Central memory CD8-positive, alpha-beta T cell (primary cell): ENCODE measurements around the gene ANKRD27.
A peak's percentile ranks its signal among the peaks of the same experiment; 100 is the strongest.

Source experiments
- ATAC-seq: fragments of 150-1000 bp; cut with Tn5 transposase; replicated peaks from 2 replicates; pipeline ENCODE4 v1.10.0; 2022; ENCODE audit warnings: mild to moderate bottlenecking, moderate FRiP score, moderate number of reproducible peaks; ENCODE audit not compliant: poor library complexity, severe bottlenecking; ENCODE audit errors: extremely low read depth
- DNase-seq, 2 donors: peaks; one replicate each; pipeline ENCODE4 v3.0.0; 2021; ENCODE audit warnings: low spot score in 2 of 2
- H3K27ac Mint-ChIP-seq: one replicate; pipeline ENCODE4 v1.8.0; 2022; ENCODE audit warnings: low read depth, mild to moderate bottlenecking, moderate library complexity, mixed read lengths
- H3K27me3 Mint-ChIP-seq: one replicate; pipeline ENCODE4 v1.8.0; 2022; ENCODE audit warnings: mixed read lengths
- H3K36me3 Mint-ChIP-seq: one replicate; pipeline ENCODE4 v1.8.0; 2022; ENCODE audit warnings: mild to moderate bottlenecking, moderate library complexity, mixed read lengths; ENCODE audit not compliant: insufficient read depth
- H3K4me1 Mint-ChIP-seq: one replicate; pipeline ENCODE4 v1.8.0; 2022; ENCODE audit warnings: mixed read lengths
- H3K4me3 Mint-ChIP-seq: one replicate; pipeline ENCODE4 v1.8.0; 2022; ENCODE audit warnings: mild to moderate bottlenecking, moderate library complexity, mixed read lengths
- H3K9me3 Mint-ChIP-seq: one replicate; pipeline ENCODE4 v1.8.0; 2022; ENCODE audit warnings: mixed read lengths

Gene ANKRD27

GRCh38 chr19:32638625-32639024, 36.4 kb downstream of the ANKRD27 start:
- H3K36me3 Mint-ChIP-seq, result peaks cover 36% of the 10 kb centered on the region
- DNase-seq (no peak), ATAC-seq (no peak)
- H3K27ac Mint-ChIP-seq, result no peak overlapping the region
- H3K4me1 Mint-ChIP-seq, result peaks cover 11% of the 10 kb centered on the region
- no peaks in the 10 kb centered on the region for H3K27me3 Mint-ChIP-seq
- H3K9me3 Mint-ChIP-seq, result no peaks in the 10 kb centered on the region
- no peak overlapping the region for H3K4me3 Mint-ChIP-seq

DNA sequence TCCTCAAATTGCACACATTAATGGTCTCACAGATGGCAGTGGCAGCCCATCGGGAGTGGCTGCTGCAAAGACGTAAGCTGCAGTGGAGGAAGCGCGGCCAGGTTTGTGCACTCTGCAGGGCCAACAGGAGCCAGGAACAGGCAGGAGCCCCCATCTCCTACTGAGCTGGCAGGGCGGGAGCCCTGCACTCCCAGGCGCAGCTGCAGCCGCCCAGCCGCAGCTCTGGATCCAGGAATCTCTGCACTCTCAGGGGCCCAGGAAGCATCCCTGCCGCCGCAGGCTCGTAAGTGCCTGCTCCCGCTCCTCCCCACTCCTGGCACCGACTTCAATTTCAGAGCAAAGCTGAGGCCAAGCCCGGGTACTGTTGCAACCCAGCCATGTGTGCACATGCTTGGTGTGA, 37.5 kb downstream of the ANKRD27 start:
- Mint-ChIP-seq H3K4me1 (no peaks in the 10 kb centered on the region), H3K4me3 (no peak overlapping the region), H3K9me3 (no peaks in the 10 kb centered on the region), H3K27me3 (no peaks in the 10 kb centered on the region), H3K36me3 (peaks cover 29% of the 10 kb centered on the region), H3K27ac (no peak overlapping the region)
- DNase-seq, result no peak
- ATAC-seq, result no peak

GRCh38 chr19:32631381-32631780, 43.6 kb downstream of the ANKRD27 start:
- Mint-ChIP-seq H3K27ac (no peak overlapping the region), H3K4me1 (no peaks in the 10 kb centered on the region), H3K27me3 (no peaks in the 10 kb centered on the region), H3K9me3 (no peaks in the 10 kb centered on the region), H3K36me3 (peaks cover 15% of the 10 kb centered on the region), H3K4me3 (no peak overlapping the region)
- DNase-seq, result no peak
- ATAC-seq, result no peak

DNA sequence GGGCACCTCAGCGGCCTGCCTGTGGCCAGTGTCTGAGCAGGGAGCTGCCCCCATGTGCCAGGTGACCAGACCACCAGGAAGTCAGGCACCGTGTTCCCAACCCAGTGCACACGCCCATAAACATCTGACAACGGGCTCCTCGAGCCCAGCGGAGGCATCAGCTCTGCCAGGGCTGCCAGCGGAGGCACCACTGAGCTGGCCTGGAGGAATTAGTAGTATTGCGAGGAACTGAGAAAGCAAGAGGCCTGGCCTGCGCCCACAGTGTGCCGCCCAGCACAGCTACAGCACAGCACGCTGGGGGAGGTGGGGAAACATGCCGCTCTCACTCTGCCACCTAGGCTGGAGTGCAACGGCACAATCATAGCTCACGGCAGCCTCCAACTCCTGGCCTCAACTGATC, 44.6 kb downstream of the ANKRD27 start:
- no peak for DNase-seq
- peaks cover 12% of the 10 kb centered on the region for H3K36me3 Mint-ChIP-seq
- no peak overlapping the region for H3K27ac Mint-ChIP-seq
- H3K27me3 Mint-ChIP-seq, result no peaks in the 10 kb centered on the region
- no peaks in the 10 kb centered on the region for H3K9me3 Mint-ChIP-seq
- no peaks in the 10 kb centered on the region for H3K4me1 Mint-ChIP-seq
- no peak for ATAC-seq
- no peak overlapping the region for H3K4me3 Mint-ChIP-seq

DNA sequence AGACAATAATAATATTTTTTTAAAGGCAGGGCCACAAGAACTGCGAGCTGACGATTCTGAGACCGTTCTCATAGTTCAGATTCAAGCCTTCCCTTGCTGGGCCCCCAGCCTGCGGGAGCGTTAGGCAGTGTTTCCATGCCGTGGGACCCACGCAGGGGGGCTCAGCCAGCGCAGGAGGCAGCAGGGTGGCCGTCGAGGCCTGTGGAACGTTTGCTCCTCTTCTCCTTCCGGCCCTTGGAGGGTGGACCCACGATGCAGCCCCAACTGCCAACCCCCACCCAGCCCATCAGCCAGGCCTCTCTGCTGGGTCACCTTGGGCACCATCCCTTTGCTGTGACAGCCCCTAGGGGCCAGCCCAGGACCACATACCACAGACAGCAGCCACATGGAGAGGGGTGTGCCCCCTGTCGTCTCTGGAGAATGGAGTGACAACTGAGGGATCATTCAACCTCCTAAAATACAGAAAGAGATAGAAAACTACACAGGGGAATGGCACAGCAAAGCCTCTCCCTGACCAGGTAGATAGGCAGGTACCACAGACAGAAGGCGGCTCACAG, 47.2 kb downstream of the ANKRD27 start:
- peaks cover 24% of the 10 kb centered on the region for H3K36me3 Mint-ChIP-seq
- H3K27me3 Mint-ChIP-seq, result no peaks in the 10 kb centered on the region
- H3K4me1 Mint-ChIP-seq, result no peaks in the 10 kb centered on the region
- DNase-seq, result no peak
- no peak overlapping the region for H3K4me3 Mint-ChIP-seq
- ATAC-seq, result no peak
- no peak overlapping the region for H3K27ac Mint-ChIP-seq
- no peaks in the 10 kb centered on the region for H3K9me3 Mint-ChIP-seq

GRCh38 chr19:32626969-32627368, 48.0 kb downstream of the ANKRD27 start:
- Mint-ChIP-seq H3K4me3 (no peak overlapping the region), H3K9me3 (no peaks in the 10 kb centered on the region), H3K36me3 (peaks cover 31% of the 10 kb centered on the region), H3K27ac (peak overlapping the region; percentile 49), H3K27me3 (no peaks in the 10 kb centered on the region), H3K4me1 (no peaks in the 10 kb centered on the region)
- no peak for DNase-seq
- ATAC-seq, result no peak

DNA sequence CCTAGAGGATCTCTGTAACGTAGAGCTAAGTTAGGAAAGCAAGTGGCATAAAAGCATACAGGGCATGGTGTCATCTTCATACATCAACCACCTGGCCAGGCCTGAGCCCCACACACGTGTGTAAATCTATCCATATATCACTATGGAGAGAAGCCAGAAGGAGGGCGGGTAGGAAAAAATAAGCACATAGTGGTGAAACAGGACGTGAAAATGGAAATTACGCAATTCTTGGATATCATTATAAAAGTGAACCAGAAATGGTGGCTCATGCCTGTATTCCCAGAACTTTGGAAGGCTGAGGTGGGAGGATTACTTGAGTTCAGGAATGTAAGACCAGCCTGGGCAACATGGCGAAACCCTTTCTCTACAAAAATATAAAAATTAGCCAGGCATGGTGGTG, 50.6 kb downstream of the ANKRD27 start:
- Mint-ChIP-seq H3K27me3 (no peaks in the 10 kb centered on the region), H3K4me3 (no peak overlapping the region), H3K4me1 (no peaks in the 10 kb centered on the region), H3K9me3 (no peaks in the 10 kb centered on the region), H3K36me3 (peaks cover 45% of the 10 kb centered on the region), H3K27ac (no peak overlapping the region)
- ATAC-seq (no peak), DNase-seq (no peak)

DNA sequence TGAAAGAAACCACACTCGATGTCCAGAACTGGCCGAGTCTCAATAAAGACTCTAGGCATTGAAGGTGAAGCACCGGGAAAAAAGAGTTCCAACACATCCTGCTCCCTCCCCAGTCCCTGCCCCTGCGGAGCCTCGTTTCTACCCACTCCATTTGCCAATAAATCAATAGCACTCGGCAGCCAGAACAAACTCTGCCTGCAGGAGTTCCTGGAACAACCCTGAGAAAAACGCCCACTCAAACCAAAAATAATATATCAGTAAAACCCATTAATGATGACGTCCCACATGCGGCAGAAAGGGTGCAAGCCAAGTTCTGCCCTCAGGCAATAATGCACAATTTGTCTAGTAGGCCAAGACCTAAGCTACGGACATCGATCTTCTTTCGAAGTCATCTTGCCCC, 53.0 kb downstream of the ANKRD27 start:
- no peaks in the 10 kb centered on the region for H3K4me1 Mint-ChIP-seq
- H3K36me3 Mint-ChIP-seq, result peaks cover 47% of the 10 kb centered on the region
- H3K27ac Mint-ChIP-seq, result no peak overlapping the region

GRCh38 chr19:32619051-32619685, 55.8 kb downstream of the ANKRD27 start:
- Mint-ChIP-seq H3K27ac (no peak overlapping the region), H3K36me3 (peaks cover 58% of the 10 kb centered on the region), H3K4me3 (no peak overlapping the region), H3K4me1 (no peaks in the 10 kb centered on the region), H3K27me3 (no peaks in the 10 kb centered on the region), H3K9me3 (no peaks in the 10 kb centered on the region)
- no peak for ATAC-seq
- no peak for DNase-seq

More for the DNA sequence above, 53.0 kb downstream of the ANKRD27 start:
- DNase-seq (no peak), ATAC-seq (no peak)
- Mint-ChIP-seq H3K4me3 (no peak overlapping the region), H3K27me3 (no peaks in the 10 kb centered on the region), H3K9me3 (no peaks in the 10 kb centered on the region)

DNA sequence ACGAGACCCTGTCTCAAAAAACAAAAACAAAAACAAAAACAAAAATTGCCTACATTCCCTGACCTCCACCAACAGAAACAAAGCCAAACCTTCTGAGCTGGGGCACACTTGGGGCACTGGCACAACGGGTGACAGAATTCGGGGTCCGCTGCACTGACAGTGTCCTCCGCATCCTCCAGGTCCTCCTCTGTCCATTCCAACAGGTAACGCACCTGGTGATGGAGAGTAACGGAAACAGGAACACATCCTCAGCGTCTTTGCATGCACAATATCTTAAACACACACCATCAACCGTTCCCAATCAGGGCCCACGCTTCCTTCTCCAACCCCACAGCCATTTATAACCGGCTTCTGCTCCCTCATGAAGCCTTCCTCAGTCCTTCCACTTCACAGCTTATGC, 59.4 kb downstream of the ANKRD27 start:
- Mint-ChIP-seq H3K36me3 (peaks cover 45% of the 10 kb centered on the region), H3K27me3 (no peaks in the 10 kb centered on the region), H3K9me3 (no peaks in the 10 kb centered on the region), H3K4me3 (no peak overlapping the region), H3K27ac (no peak overlapping the region), H3K4me1 (no peaks in the 10 kb centered on the region)
- no peak for ATAC-seq
- DNase-seq, result no peak

- Mint-ChIP-seq H3K36me3 (peaks cover 42% of the 10 kb centered on the region), H3K4me1 (no peaks in the 10 kb centered on the region), H3K27ac (no peak overlapping the region), H3K4me3 (no peak overlapping the region), H3K9me3 (no peaks in the 10 kb centered on the region), H3K27me3 (no peaks in the 10 kb centered on the region)
- ATAC-seq (no peak), DNase-seq (no peak)
Observed at GRCh38 chr19:32614916-32615315, 60.1 kb downstream of the ANKRD27 start.

- Mint-ChIP-seq H3K4me3 (no peak overlapping the region), H3K27me3 (no peaks in the 10 kb centered on the region), H3K27ac (no peak overlapping the region), H3K9me3 (no peaks in the 10 kb centered on the region), H3K36me3 (peaks cover 41% of the 10 kb centered on the region), H3K4me1 (no peaks in the 10 kb centered on the region)
- DNase-seq (no peak), ATAC-seq (no peak)
Observed at GRCh38 chr19:32613008-32613407, 62.0 kb downstream of the ANKRD27 start.

DNA sequence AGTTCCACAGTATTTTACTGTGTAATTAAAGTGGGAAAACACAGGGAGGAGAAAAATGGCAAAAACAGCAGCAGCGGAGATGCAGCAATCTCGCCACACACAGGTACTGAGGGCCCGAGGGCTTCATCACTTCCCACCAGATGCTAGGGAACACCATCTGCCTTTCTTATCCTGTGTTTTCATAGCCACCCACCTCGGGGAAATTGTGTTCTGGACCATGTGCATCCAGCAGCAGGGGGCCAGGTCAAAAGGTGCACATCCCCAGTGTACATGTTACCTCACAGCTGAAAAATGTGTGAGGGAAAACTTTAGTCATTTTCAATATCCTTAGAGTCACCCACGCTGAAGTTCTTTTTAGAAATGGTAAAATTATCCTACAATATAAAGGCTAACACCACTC, 63.8 kb downstream of the ANKRD27 start:
- H3K4me3 Mint-ChIP-seq, result no peak overlapping the region
- no peaks in the 10 kb centered on the region for H3K27me3 Mint-ChIP-seq
- H3K9me3 Mint-ChIP-seq, result no peaks in the 10 kb centered on the region
- DNase-seq, result no peak
- H3K27ac Mint-ChIP-seq, result no peak overlapping the region
- H3K36me3 Mint-ChIP-seq, result peaks cover 38% of the 10 kb centered on the region
- H3K4me1 Mint-ChIP-seq, result no peaks in the 10 kb centered on the region
- no peak for ATAC-seq
